ENCODE measurements around the gene KRT77. TPM values are rescaled to one million over a fixed set of nuclear protein-coding genes. Genes with fewer than 3 reads are reported as not detected.

KRT77 gene
- total RNA-seq, 4 donors from 2014 or later, result 122 to 659 (median 243) TPM

- no peak overlapping the region for H3K4me3 ChIP-seq (ENCODE audit: low read depth, poor library complexity, severe bottlenecking)
- intact Hi-C loops (cut with DNase I; ENCODE audit: low total_unique reads), result no loop called here
- no peak for TF ChIP-seq POLR2A (IDR thresholded peaks at IDR 0.05)
- TF ChIP-seq, protein P1, sequence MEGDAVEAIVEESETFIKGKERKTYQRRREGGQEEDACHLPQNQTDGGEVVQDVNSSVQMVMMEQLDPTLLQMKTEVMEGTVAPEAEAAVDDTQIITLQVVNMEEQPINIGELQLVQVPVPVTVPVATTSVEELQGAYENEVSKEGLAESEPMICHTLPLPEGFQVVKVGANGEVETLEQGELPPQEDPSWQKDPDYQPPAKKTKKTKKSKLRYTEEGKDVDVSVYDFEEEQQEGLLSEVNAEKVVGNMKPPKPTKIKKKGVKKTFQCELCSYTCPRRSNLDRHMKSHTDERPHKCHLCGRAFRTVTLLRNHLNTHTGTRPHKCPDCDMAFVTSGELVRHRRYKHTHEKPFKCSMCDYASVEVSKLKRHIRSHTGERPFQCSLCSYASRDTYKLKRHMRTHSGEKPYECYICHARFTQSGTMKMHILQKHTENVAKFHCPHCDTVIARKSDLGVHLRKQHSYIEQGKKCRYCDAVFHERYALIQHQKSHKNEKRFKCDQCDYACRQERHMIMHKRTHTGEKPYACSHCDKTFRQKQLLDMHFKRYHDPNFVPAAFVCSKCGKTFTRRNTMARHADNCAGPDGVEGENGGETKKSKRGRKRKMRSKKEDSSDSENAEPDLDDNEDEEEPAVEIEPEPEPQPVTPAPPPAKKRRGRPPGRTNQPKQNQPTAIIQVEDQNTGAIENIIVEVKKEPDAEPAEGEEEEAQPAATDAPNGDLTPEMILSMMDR (IDR thresholded peaks at IDR 0.05), result no peak
- DNase-seq (ENCODE audit: low spot score in 2 of 2), result no peak
Observed at GRCh38 chr12:52740584-52740983, 37.3 kb upstream of the KRT77 start.

DNA sequence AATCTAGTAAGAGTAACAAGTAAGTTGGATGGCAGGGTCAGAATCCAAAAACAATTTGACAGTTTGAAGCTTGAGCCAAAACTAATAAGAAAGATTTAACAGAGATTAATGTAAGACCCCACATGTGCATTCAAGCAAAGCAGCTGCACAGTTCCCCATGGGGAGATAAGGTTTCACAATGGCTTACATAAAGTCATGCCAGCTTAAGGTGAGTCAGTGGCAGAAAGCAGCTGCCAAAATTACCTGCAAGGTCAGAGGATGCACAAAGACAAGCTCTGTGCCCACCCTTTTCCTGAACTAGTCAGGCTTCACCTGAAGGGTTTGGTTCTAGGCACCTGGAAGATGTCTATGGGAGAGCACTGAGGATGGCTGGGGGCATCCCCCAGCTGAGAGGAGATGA is 36.6 kb upstream of the KRT77 start:
- intact Hi-C loops (cut with DNase I; ENCODE audit: low total_unique reads), result no loop called here
- no peak for TF ChIP-seq POLR2A (IDR thresholded peaks at IDR 0.05)
- TF ChIP-seq, protein P1 (IDR thresholded peaks at IDR 0.05), result no peak
- peak in 1 of 2 donors; percentile 14 for DNase-seq (ENCODE audit: low spot score in 2 of 2)
- no peak overlapping the region for H3K4me3 ChIP-seq (ENCODE audit: low read depth, poor library complexity, severe bottlenecking)

- intact Hi-C loops (cut with DNase I; ENCODE audit: low total_unique reads), result no loop called here
- WGBS, 2 donors, result 65 to 78% methylated on average over 5 of the region's 5 CpGs
- no peak overlapping the region for H3K4me3 ChIP-seq (ENCODE audit: low read depth, poor library complexity, severe bottlenecking)
- TF ChIP-seq, protein P1 (IDR thresholded peaks at IDR 0.05), result no peak
- no peak for TF ChIP-seq POLR2A (IDR thresholded peaks at IDR 0.05)
- DNase-seq (ENCODE audit: low spot score in 2 of 2), result no peak
Observed at GRCh38 chr12:52735816-52736632, 32.7 kb upstream of the KRT77 start.

- intact Hi-C loops (cut with DNase I; ENCODE audit: low total_unique reads), result no loop called here
- 69 to 90% methylated on average over 7 to 8 of the region's 8 CpGs for WGBS, 2 donors
- TF ChIP-seq POLR2A (IDR thresholded peaks at IDR 0.05), result no peak
- TF ChIP-seq, protein P1 (IDR thresholded peaks at IDR 0.05), result no peak
- no peak overlapping the region for H3K4me3 ChIP-seq (ENCODE audit: low read depth, poor library complexity, severe bottlenecking)
- DNase-seq (ENCODE audit: low spot score in 2 of 2), result no peak
Observed at GRCh38 chr12:52735106-52735505, 31.8 kb upstream of the KRT77 start.

DNA sequence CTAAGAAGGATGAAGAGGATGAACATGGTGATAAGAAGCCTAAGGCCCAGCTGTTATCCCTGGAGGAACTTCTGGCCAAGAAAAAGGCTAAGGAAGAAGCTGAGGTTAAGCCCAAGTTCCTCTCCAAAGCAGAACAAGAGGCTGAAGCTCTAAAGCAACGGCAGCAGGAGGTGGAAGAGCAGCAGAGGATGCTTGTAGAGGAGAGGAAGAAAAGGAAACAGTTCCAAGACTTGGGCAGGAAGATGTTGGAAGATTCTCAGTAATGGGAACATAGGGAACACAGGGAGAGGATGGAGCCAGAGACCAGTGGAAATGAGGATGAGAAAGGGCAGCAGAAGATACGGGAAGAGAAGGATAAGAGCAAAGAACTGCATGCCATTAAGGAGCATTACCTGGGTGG is 27.5 kb upstream of the KRT77 start:
- no peak for TF ChIP-seq POLR2A (IDR thresholded peaks at IDR 0.05)
- TF ChIP-seq, protein P1 (IDR thresholded peaks at IDR 0.05), result no peak
- H3K4me3 ChIP-seq (ENCODE audit: low read depth, poor library complexity, severe bottlenecking), result no peak overlapping the region
- 66 to 75% methylated on average over 2 of the region's 2 CpGs for WGBS, 2 donors
- intact Hi-C loops (cut with DNase I; ENCODE audit: low total_unique reads), result no loop called here
- DNase-seq (ENCODE audit: low spot score in 2 of 2), result no peak

DNA sequence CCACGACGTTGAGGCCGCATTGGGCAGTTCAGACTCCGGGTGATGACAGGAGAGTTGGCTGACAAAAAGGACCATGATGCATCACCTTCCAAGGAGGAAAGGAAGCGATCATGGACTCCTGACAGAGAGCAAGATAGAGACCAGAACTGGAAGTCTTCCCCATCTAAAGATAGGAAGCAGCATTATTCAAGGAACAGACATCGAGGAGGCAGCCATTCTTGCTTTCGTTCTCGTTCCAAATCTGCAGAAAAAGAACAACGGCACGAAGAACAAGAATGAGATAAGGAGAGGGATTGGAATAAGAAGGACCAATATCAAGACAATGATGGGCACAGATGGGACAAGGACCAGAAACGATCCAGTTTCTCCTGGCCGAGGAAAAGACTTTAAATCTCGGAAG is 27.1 kb upstream of the KRT77 start:
- DNase-seq (ENCODE audit: low spot score in 2 of 2), result no peak
- H3K4me3 ChIP-seq (ENCODE audit: low read depth, poor library complexity, severe bottlenecking), result no peak overlapping the region
- intact Hi-C loops (cut with DNase I; ENCODE audit: low total_unique reads), result no loop called here
- no peak for TF ChIP-seq POLR2A (IDR thresholded peaks at IDR 0.05)
- TF ChIP-seq, protein P1 (IDR thresholded peaks at IDR 0.05), result no peak
- WGBS, 2 donors, result 87% methylated on average over 13 of the region's 13 CpGs

Measured in lower leg skin (tissue), 4 donors.